ENCODE results near the gene PRSS38.

DNA sequence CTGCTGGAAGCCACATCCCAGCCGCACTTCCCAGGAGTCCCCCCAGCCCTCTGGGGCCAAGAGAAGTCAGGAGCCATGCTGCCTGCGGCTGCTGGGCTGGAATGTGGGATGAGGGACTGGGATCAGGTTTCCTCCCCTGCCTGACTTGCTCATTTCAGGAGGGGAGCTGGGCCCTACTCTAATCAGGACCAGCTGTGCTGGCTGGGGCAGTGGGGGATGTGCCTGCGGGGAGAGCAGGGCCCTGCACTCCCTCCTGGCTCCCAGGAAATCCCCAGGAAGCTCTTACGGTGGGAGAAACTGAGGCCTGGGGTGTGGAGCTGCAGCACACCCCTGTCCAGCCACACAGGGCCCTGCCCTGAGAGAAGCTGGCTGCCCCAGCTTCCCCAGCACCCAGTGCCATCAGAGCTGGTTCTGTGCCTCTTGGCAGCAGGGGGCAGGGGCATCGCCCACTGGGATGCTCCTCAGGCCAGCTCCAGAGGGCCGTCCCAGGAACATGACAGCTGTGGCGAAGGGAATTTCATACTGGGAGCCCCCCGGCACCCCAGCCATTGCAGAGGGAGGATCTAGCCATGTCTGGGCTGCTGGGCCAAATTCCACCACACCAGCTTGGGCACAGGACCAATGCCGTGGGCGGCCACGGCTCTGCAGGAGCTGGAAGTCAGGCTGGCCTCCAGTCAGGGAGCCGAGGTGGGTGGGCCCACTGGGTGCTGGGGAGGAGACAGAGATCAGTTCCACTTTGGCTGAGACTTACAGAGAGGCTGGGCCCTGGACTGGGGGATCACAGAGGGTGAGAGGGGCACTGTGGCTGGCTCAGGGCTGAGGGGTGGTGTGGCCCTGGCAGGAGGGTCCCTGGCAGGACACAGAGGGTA lies 21.3 kb upstream of the PRSS38 start:
- no peak for TF ChIP-seq CHD2 (IDR thresholded peaks at IDR 0.05; ENCODE audit: low read length, partially characterized antibody)
- TF ChIP-seq CTCF (IDR thresholded peaks at IDR 0.05), result no peak
- no peak for TF ChIP-seq EP300 (IDR thresholded peaks at IDR 0.05)
- TF ChIP-seq RNF2 (IDR thresholded peaks at IDR 0.05; ENCODE audit: borderline replicate concordance, low read depth), result no peak
- no peak for TF ChIP-seq ZFP36 (IDR thresholded peaks at IDR 0.05; ENCODE audit: borderline replicate concordance, partially characterized antibody)
- TF ChIP-seq JUN (IDR thresholded peaks at IDR 0.05), result no peak
- no peak for TF ChIP-seq USF2 (IDR thresholded peaks at IDR 0.05)
